ENCODE data around the gene RAB26.

The RAB26 gene

GRCh38 chr16:2143878-2144485, 4.4 kb upstream of the RAB26 start:
- no peak for DNase-seq (ENCODE audit: low spot score)

DNA sequence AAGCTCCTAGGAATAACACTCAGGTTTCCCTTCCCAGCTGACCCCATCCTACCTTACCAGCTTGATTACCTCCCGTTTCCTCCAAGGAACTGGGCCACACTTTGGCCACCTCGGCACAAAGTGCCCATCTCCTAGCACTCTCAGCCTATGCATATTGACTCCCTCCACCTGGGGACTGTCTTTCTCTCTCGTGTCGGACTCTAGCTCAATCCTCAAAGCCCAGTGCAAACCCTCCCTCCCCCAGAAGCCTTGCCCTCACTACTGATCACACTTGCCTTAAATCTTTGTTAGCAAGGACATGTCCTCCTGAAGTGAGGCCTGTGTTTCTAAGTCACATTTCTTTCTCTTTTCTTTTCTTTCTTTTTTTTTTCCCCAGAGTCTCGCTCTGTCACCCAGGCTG, 2.6 kb upstream of the RAB26 start:
- no peak for DNase-seq (ENCODE audit: low spot score)

GRCh38 chr16:2147378-2147777, 1.0 kb upstream of the RAB26 start:
- no peak for DNase-seq (ENCODE audit: low spot score)

DNA sequence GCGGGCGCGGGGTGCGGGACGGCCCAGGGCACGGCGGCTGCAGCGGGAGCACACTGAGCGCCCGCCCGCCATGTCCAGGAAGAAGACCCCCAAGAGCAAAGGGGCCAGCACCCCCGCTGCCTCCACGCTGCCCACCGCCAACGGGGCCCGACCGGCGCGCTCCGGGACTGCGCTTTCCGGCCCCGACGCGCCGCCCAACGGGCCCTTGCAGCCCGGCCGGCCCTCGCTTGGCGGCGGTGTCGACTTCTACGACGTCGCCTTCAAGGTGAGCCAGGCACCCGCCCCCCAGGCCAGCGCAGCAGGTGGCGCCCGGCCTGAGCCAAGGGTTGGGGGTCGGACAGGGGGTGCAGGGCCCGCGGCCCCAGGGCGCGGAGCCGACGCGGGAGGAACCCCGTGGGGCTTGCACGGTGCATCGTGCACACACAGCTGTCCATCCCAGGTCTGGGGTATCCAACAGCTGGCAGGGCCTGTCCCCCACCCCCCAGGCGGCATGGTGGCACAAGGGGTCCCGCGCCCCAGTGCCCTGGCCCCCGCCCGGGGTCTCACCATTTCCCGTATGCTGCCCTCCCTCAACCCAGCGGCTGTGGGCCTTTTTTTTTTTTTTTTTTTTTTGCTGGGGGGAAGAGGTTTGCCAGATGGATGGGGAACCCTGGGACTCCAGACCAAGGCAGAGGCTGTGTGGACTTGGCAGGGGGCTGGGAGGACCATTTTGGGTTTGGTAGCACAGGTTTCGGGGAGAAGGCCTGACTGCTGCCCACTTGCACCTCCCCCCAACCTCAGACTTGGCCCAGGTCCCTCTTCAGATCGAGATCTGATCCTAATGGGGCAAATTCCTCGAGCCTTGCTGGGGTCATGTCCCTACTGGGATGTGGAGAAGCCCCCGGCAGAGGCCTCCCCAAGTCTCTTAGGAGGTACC, 547 bp downstream of the RAB26 start:
- DNase-seq (ENCODE audit: low spot score) = no peak

DNA sequence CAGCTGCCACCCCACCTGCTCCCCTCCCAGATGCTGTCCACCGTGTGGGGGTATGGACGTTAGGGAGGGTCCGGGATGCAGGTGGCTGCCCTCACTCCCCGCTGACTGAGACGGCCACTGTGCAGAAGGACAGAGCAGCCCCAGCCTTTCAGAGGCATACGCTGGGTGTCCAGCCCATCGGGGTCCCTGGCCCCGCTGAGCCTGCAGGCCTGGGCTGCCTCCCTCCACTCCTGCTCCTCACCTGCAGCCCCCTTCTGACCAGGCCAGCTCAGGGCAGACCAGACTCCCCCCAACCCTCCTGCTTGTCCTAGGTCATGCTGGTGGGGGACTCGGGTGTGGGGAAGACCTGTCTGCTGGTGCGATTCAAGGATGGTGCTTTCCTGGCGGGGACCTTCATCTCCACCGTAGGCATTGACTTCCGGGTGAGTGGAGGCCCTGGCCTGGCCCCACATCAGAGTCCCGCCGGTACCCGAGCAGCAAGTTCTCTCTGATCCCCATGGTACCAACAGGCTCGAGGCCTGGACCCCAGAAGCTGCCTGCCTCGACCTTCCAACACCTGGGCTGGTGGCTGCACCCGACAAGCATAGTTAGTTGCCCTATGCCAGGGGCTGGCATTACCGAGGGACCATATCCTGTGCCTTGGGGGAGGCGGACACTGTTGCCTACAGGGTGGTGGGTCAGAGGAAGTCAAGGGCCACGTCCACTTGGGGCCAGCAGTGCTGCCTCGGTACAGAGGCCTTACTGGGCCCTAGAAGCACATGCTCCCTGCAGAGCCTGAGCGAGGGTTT, 1.4 kb downstream of the RAB26 start:
- peak; percentile 14 for DNase-seq (ENCODE audit: low spot score)

DNA sequence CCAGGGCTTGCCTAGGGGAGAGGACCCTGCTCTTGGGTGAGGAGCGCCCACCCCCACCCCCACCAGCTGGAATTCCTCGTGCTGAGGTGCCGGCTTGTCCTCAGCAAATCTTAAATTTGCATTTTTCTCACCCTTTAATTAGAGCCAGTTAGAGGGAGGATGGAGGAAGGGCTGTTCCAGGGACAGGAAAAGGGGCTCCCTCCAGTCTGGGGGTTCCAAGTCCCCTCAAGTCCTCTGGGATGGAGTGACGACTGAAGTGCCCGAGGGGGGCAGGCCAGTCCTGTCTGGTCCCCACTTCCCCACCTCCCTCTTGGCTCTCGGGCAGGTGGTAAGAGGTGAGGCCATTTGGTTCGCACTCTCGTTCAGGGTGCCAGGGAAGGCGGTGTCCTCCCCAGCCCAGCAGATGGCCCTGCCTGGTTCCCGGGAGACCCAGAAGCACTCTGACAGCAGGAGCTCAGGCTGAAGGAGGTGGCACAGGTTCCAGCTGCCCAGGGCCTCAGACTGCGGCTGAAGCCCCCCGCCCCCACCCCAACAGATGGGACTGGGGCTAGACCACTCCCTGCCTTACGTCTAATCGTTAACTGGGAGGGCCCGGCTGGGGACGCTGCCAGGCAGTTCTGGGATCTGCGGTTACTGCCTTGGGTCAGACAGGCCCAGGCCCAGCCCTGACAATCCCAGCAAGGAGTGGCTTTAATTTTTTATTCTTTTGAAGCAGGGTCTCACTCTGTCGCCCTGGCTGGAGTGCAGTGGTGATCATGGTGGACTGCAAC, 2.2 kb downstream of the RAB26 start:
- peak; percentile 51 for DNase-seq (ENCODE audit: low spot score)

GRCh38 chr16:2151188-2152091, 3.0 kb downstream of the RAB26 start:
- peak; percentile 13 for DNase-seq (ENCODE audit: low spot score)

- peak; percentile 33 for DNase-seq (ENCODE audit: low spot score)
Measured at GRCh38 chr16:2152695-2153506, 4.5 kb downstream of the RAB26 start.

GRCh38 chr16:2154533-2155090, 6.2 kb downstream of the RAB26 start:
- DNase-seq (ENCODE audit: low spot score) = peak; percentile 27

GRCh38 chr16:2155091-2155950, 6.9 kb downstream of the RAB26 start, which contains the start of gene TRAF7:
TRAF7 (plus strand) TSS chr16:2155782; CDS start chr16:2163921, 8,139 bp downstream.
- peak; percentile 99 for DNase-seq (ENCODE audit: low spot score)

GRCh38 chr16:2155977-2156848, 7.8 kb downstream of the RAB26 start:
- DNase-seq (ENCODE audit: low spot score) = no peak

DNA sequence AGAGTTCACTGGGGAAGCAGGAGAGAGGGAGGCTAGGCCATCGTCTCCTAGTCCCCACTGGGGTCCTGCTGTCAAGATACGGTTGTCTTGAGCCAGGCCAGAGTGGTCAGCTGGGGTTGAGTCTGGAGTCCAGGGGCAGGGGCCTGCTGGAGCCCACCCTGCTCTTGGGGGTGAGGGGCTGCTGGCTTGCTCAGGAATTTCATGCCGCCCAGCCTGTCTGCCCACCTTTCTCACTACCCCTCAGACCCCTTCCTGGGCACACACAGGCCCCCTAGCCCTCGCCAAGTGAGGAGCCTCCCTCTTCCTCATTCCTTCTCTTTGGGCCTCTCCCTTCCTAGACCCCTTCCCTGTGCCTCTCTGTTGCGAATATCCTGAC, 8.4 kb downstream of the RAB26 start:
- no peak for DNase-seq (ENCODE audit: low spot score)

- DNase-seq (ENCODE audit: low spot score) = no peak
Measured at GRCh38 chr16:2157480-2158261, 9.2 kb downstream of the RAB26 start.

- DNase-seq (ENCODE audit: low spot score) = no peak
Measured at GRCh38 chr16:2158262-2158638, 9.8 kb downstream of the RAB26 start.

GRCh38 chr16:2159175-2159838, 10.9 kb downstream of the RAB26 start:
- no peak for DNase-seq (ENCODE audit: low spot score)

- DNase-seq (ENCODE audit: low spot score) = no peak
Measured at GRCh38 chr16:2160915-2161551, 12.6 kb downstream of the RAB26 start.

Data from LoVo (cell line).